GM12878 (cell line): ENCODE data around the gene ADAP1. TPM values are rescaled to one million over a fixed set of nuclear protein-coding genes. Genes with fewer than 3 reads are reported as not detected.

Experiments
- ATAC-seq: fragments of 200-7000 bp; cut with Tn5 transposase; 3 replicates; pipeline ENCODE4 v1.9.1; 2020; ENCODE audit warnings: mild to moderate bottlenecking, moderate library complexity
- BruUV-seq: library from RNA; stranded (reverse); fragments of 400-500 nt; replicated peaks from 2 replicates; lab custom pipeline; 2021; lab: Mats Ljungman, UMichigan
- CTCF ChIA-PET: fragments of 300-600 bp; sonication (Branson Sonifier 250); formaldehyde crosslinking; extraction: SDS; loops from one replicate; lab custom pipeline; 2021; ENCODE audit warnings: inconsistent platforms; lab: Yijun Ruan, JAX
- POLR2A ChIA-PET: fragments of 350-600 bp; formaldehyde crosslinking; extraction: SDS; loops from one replicate; lab custom pipeline; 2021; ENCODE audit warnings: inconsistent platforms; lab: Charles Lee
- RAD21 ChIA-PET: fragments of 300-600 bp; sonication (Branson Sonifier 250); formaldehyde crosslinking; loops from one replicate; lab custom pipeline; 2023; ENCODE audit warnings: antibody characterized with exemption; ENCODE audit not compliant: unreplicated experiment; lab: Charles Lee
- SMC1A ChIA-PET: fragments of 300-600 bp; sonication (Branson Sonifier 250); formaldehyde crosslinking; loops from one replicate; lab custom pipeline; 2023; ENCODE audit not compliant: unreplicated experiment, uncharacterized antibody; lab: Charles Lee
- DNase-seq: peaks from one replicate; pipeline ENCODE4 v3.0.0-alpha.2; 2011; ENCODE audit warnings: low read depth, low spot score
- FAIRE-seq: peaks from 3 replicates; lab custom pipeline; 2011; peaks lifted over from hg19 to GRCh38; lab: Jason Lieb, UNC
- H2AFZ ChIP-seq: 2 replicates; pipeline ENCODE4 v1.6.0; 2011; ENCODE audit warnings: low read depth, low read length, control low read depth; ENCODE audit not compliant: control insufficient read depth
- H3K27ac ChIP-seq: 2 replicates; pipeline ENCODE4 v1.5.1; 2011; ENCODE audit warnings: control low read depth; ENCODE audit not compliant: control insufficient read depth, insufficient read depth
- H3K27me3 ChIP-seq, 2 experiments: replicated peaks in 1 of 2; 2 replicates each; pipeline versions ENCODE4 v1.6.0 to v1.6.1; 2011; ENCODE audit warnings: low read length in 1 of 2; ENCODE audit not compliant: control insufficient read depth in 2 of 2, insufficient read depth in 2 of 2
- H3K36me3 ChIP-seq, 2 experiments: 2 replicates each; pipeline ENCODE4 v1.5.1; 2011; ENCODE audit warnings: low read length in 1 of 2; ENCODE audit not compliant: control insufficient read depth in 2 of 2, insufficient read depth in 2 of 2
- H3K4me1 ChIP-seq: 2 replicates; pipeline ENCODE4 v1.6.1; 2011; ENCODE audit warnings: mild to moderate bottlenecking, low read length, moderate library complexity, mixed read lengths; ENCODE audit not compliant: control insufficient read depth, insufficient read depth
- H3K4me2 ChIP-seq: 2 replicates; pipeline ENCODE4 v1.6.0; 2011; ENCODE audit warnings: control low read depth; ENCODE audit not compliant: control insufficient read depth, insufficient read depth
- H3K4me3 ChIP-seq: fragments of 200-600 bp; sonication (generic); 2 replicates; pipeline ENCODE4 v1.5.1; 2016
- H3K79me2 ChIP-seq: 2 replicates; pipeline ENCODE4 v1.6.0; 2011; ENCODE audit warnings: low read length; ENCODE audit not compliant: control insufficient read depth, insufficient read depth
- H3K9ac ChIP-seq: 2 replicates; pipeline ENCODE4 v1.8.0; 2011; ENCODE audit warnings: low read length, control low read depth, mixed read lengths; ENCODE audit not compliant: control insufficient read depth, insufficient read depth
- H3K9me3 ChIP-seq: replicated peaks from 3 replicates; pipeline ENCODE4 v1.5.1; 2011; ENCODE audit warnings: mild to moderate bottlenecking, low read length; ENCODE audit not compliant: control insufficient read depth, insufficient read depth
- H4K20me1 ChIP-seq: 2 replicates; pipeline ENCODE4 v1.6.0; 2011; ENCODE audit not compliant: control insufficient read depth, insufficient read depth
- CREM ChIP-seq: IDR thresholded peaks from 2 replicates; pipeline ENCODE4 v1.6.1; 2014; ENCODE audit warnings: antibody characterized with exemption, low read depth
- IRF4 ChIP-seq: IDR thresholded peaks from 2 replicates; pipeline ENCODE4 v1.6.1; 2011; ENCODE audit warnings: low read depth, low read length
- MXI1 ChIP-seq: fragments of 150-350 bp; IDR thresholded peaks from 2 replicates; pipeline ENCODE4 v1.6.1; 2011; ENCODE audit warnings: low read depth, mild to moderate bottlenecking, inconsistent platforms, low read length, improper control_type of control experiment
- MYC ChIP-seq: IDR thresholded peaks from 2 replicates; pipeline ENCODE4 v1.6.1; 2011; ENCODE audit warnings: mild to moderate bottlenecking, low read length, moderate library complexity, inconsistent platforms; ENCODE audit not compliant: insufficient read depth, insufficient replicate concordance, insufficient read length, severe bottlenecking
- NR2C1 ChIP-seq: fragments of 450-650 bp; IDR thresholded peaks from 2 replicates; pipeline ENCODE4 v1.6.1; 2017; ENCODE audit warnings: antibody characterized with exemption, mild to moderate bottlenecking, moderate library complexity
- SMARCA5 ChIP-seq: fragments of 450-650 bp; IDR thresholded peaks from 2 replicates; pipeline ENCODE4 v1.6.1; 2017; ENCODE audit warnings: mild to moderate bottlenecking
- SUZ12 ChIP-seq: fragments of 200-600 bp; sonication (generic); IDR thresholded peaks from one replicate; pipeline ENCODE4 v1.6.1; 2018; ENCODE audit warnings: antibody characterized with exemption, mild to moderate bottlenecking; ENCODE audit not compliant: unreplicated experiment
- TCF12 ChIP-seq: IDR thresholded peaks from 2 replicates; pipeline ENCODE4 v1.6.1; 2011; ENCODE audit warnings: low read depth, mild to moderate bottlenecking, low read length
- YY1 ChIP-seq: IDR thresholded peaks from 2 replicates; pipeline ENCODE4 v1.6.1; 2011; ENCODE audit warnings: low read depth, mild to moderate bottlenecking, low read length
- ZBED1 ChIP-seq: IDR thresholded peaks from 2 replicates; pipeline ENCODE4 v1.6.1; 2016; ENCODE audit warnings: borderline replicate concordance
- ZNF207 ChIP-seq: fragments of 450-650 bp; IDR thresholded peaks from 2 replicates; pipeline ENCODE4 v1.6.1; 2014; ENCODE audit warnings: antibody characterized with exemption, mild to moderate bottlenecking, borderline replicate concordance
- WGBS: methylation state at CpG from one replicate; pipeline ENCODE4 v1.1.6; 2016; ENCODE audit warnings: low lambda C conversion rate; ENCODE audit not compliant: insufficient replicate concordance, insufficient coverage; ENCODE audit errors: missing lambda C conversion rate; 5-methylcytosine and 5-hydroxymethylcytosine counted together
- in situ Hi-C: fragments of 300-500 bp; cut with MboI; formaldehyde crosslinking; loops from 9 replicates; pipeline ENCODE4 v1.14.3; 2018; ENCODE audit warnings: mixed read lengths
- intact Hi-C: fragments of 100-400 bp; cut with micrococcal nuclease; formaldehyde crosslinking; loops from one replicate; pipeline ENCODE4 v1.14.2; 2022; ENCODE audit not compliant: unreplicated experiment
- polyA plus RNA-seq, 11 experiments: library from polyadenylated mRNA; depleted of rRNA in 4 of 11; unstranded in 6 of 11; stranded (reverse) in 5 of 11; fragments of >200 nt; fragmentation: Nextera tagmentation in 4 of 11; fragmentation: Illumina TruSeq in 1 of 11; extraction: Ambion mirVana in 4 of 11; extraction: Trizol in 1 of 11; gene quantifications; 1 replicate in 1 of 11; 2 replicates in 10 of 11; pipeline versions ENCODE4 v1.2.1 to v1.2.3, GENCODE V29; 2011 to 2016; ENCODE audit warnings: inconsistent platforms in 2 of 11, missing spikeins in 2 of 11, low read depth in 1 of 11
- total RNA-seq, 4 experiments: library from RNA; depleted of rRNA in 3 of 4; stranded (reverse); fragments of >200 nt in 3 of 4; fragmentation: Illumina TruSeq in 1 of 4; extraction: Trizol in 1 of 4; gene quantifications; 2 replicates each; pipeline versions ENCODE4 v1.2.1 to v1.2.3, GENCODE V29; 2013 to 2021
- TF ChIP-seq, protein P1 (sequence below): fragments of 450-650 bp; IDR thresholded peaks from 2 replicates; pipeline ENCODE4 v1.6.1; 2017; ENCODE audit warnings: mild to moderate bottlenecking, moderate library complexity
- TF ChIP-seq, protein P2 (sequence below): IDR thresholded peaks from 2 replicates; pipeline ENCODE4 v1.6.1; 2011; ENCODE audit warnings: borderline replicate concordance, low read depth, mild to moderate bottlenecking, moderate library complexity, mixed read lengths, low read length; ENCODE audit not compliant: insufficient read depth; ENCODE audit errors: extremely low read length
- TF ChIP-seq, protein P3 (sequence below): IDR thresholded peaks from 2 replicates; pipeline ENCODE4 v1.6.1; 2012; ENCODE audit warnings: low read depth, low read length, improper control_type of control experiment
- TF ChIP-seq, protein P4 (sequence below), 3 experiments: IDR thresholded peaks in 2 of 3; conservative IDR thresholded peaks in 1 of 3; 2 replicates each; pipeline ENCODE4 v1.5.1; 2011; ENCODE audit warnings: low read depth in 3 of 3, low read length in 3 of 3, mild to moderate bottlenecking in 3 of 3, control low read depth in 2 of 3, moderate library complexity in 2 of 3, inconsistent platforms in 1 of 3, mixed read lengths in 1 of 3; ENCODE audit not compliant: control insufficient read depth in 2 of 3, insufficient read depth in 1 of 3; ENCODE audit errors: extremely low read depth in 1 of 3

The ADAP1 gene
- total and polyA plus RNA-seq, 10 of the 15 experiments (the other 5 are each of a cell fraction or from before 2014, with no cell fraction given): 0.22 to 44.2 (median 22.0) TPM; not detected in 1

DNA sequence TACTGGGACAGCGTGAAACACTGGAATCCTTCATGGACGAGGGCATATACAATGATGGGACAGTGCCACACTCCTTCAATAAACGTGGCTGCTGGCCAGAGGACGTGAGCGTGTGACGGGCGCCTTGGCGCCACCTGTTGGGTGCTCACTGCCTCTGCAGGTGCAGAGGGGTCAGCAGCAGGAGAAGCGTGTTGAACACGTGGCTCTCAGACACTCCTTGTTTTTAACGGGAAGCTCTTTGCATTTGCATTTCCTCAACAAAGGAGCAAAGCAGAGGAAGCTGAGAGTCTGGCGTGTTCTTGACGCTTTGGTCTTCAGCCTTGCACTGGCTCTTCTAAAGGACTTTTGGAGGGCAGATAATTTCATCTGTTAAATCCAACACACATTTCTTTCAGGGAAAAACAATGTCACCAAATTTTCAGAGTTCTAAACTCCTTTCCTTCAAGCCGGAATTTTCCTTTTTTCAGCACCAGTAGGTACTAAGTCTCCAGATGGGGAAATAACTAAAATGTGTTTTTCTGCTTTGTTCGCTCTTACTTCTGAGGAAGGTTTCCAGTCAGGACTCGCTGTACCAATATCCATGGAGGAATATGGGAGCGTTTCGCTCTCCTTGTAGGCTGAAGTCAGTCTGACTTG lies 81.0 kb downstream of the ADAP1 start:
- in situ Hi-C loops: loop anchor here (5.0 kb wide), 2 partner anchors 86 to 556 kb away; no protein-coding TSS in a partner anchor
- CTCF ChIA-PET: interaction anchor here (0.6 to 3.4 kb wide), 33 partner anchors 8 to 556 kb away, joined by 3 to 79 read pairs (median 4); partner anchors contain the start of gene SUN1
- no peak for TF ChIP-seq SUZ12
- TF ChIP-seq SMARCA5: no peak
- 0 out of 2 replicates have a peak, but pooled peaks have one; percentile 60 for TF ChIP-seq IRF4
- TF ChIP-seq, protein P1, sequence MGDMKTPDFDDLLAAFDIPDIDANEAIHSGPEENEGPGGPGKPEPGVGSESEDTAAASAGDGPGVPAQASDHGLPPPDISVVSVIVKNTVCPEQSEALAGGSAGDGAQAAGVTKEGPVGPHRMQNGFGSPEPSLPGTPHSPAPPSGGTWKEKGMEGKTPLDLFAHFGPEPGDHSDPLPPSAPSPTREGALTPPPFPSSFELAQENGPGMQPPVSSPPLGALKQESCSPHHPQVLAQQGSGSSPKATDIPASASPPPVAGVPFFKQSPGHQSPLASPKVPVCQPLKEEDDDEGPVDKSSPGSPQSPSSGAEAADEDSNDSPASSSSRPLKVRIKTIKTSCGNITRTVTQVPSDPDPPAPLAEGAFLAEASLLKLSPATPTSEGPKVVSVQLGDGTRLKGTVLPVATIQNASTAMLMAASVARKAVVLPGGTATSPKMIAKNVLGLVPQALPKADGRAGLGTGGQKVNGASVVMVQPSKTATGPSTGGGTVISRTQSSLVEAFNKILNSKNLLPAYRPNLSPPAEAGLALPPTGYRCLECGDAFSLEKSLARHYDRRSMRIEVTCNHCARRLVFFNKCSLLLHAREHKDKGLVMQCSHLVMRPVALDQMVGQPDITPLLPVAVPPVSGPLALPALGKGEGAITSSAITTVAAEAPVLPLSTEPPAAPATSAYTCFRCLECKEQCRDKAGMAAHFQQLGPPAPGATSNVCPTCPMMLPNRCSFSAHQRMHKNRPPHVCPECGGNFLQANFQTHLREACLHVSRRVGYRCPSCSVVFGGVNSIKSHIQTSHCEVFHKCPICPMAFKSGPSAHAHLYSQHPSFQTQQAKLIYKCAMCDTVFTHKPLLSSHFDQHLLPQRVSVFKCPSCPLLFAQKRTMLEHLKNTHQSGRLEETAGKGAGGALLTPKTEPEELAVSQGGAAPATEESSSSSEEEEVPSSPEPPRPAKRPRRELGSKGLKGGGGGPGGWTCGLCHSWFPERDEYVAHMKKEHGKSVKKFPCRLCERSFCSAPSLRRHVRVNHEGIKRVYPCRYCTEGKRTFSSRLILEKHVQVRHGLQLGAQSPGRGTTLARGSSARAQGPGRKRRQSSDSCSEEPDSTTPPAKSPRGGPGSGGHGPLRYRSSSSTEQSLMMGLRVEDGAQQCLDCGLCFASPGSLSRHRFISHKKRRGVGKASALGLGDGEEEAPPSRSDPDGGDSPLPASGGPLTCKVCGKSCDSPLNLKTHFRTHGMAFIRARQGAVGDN: peak; percentile 49; the same call in 1 of the 2 replicates
- TF ChIP-seq, protein P2, sequence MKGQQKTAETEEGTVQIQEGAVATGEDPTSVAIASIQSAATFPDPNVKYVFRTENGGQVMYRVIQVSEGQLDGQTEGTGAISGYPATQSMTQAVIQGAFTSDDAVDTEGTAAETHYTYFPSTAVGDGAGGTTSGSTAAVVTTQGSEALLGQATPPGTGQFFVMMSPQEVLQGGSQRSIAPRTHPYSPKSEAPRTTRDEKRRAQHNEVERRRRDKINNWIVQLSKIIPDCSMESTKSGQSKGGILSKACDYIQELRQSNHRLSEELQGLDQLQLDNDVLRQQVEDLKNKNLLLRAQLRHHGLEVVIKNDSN: peak; percentile 38
- TF ChIP-seq, protein P3, sequence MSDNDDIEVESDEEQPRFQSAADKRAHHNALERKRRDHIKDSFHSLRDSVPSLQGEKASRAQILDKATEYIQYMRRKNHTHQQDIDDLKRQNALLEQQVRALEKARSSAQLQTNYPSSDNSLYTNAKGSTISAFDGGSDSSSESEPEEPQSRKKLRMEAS: peak; percentile 94
- peak; percentile 69 for TF ChIP-seq MYC
- TF ChIP-seq MXI1: peak; percentile 89
- no peak for TF ChIP-seq NR2C1
- TF ChIP-seq TCF12: peak; percentile 77
- TF ChIP-seq CREM: peak; percentile 46; the same call in 1 of the 2 replicates
- TF ChIP-seq ZNF207: peak; percentile 83; the same call in 1 of the 2 replicates
- TF ChIP-seq ZBED1: no peak
- TF ChIP-seq, protein P4, sequence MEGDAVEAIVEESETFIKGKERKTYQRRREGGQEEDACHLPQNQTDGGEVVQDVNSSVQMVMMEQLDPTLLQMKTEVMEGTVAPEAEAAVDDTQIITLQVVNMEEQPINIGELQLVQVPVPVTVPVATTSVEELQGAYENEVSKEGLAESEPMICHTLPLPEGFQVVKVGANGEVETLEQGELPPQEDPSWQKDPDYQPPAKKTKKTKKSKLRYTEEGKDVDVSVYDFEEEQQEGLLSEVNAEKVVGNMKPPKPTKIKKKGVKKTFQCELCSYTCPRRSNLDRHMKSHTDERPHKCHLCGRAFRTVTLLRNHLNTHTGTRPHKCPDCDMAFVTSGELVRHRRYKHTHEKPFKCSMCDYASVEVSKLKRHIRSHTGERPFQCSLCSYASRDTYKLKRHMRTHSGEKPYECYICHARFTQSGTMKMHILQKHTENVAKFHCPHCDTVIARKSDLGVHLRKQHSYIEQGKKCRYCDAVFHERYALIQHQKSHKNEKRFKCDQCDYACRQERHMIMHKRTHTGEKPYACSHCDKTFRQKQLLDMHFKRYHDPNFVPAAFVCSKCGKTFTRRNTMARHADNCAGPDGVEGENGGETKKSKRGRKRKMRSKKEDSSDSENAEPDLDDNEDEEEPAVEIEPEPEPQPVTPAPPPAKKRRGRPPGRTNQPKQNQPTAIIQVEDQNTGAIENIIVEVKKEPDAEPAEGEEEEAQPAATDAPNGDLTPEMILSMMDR (IDR thresholded peaks at IDR 0.05 in 2 of 3, conservative IDR thresholded peaks at IDR 0.05 in 1 of 3; ENCODE audit: control insufficient read depth in 2 of 3, extremely low read depth in 1 of 3, insufficient read depth in 1 of 3, low read depth in 3 of 3, low read length in 3 of 3): peak; percentile 97 to 99 (median 99); a peak in 5 of 6 replicates
- TF ChIP-seq YY1: peak; percentile 70

More for the DNA sequence above, 81.0 kb downstream of the ADAP1 start:
- DNase-seq (peak; percentile 48), FAIRE-seq (peak; percentile 96), ATAC-seq (peak; percentile 59)
- Histone ChIP-seq H3K4me2 (no peak overlapping the region), H3K9ac (no peak overlapping the region), H3K27ac (no peak overlapping the region), H3K27me3 (no peaks in the 10 kb centered on the region), H2AFZ (no peak overlapping the region), H3K9me3 (no peaks in the 10 kb centered on the region), H3K4me3 (no peak overlapping the region), H3K4me1 (no peaks in the 10 kb centered on the region; the same call in 1 of the 2 replicates), H3K36me3 (peaks cover 3 to 14% of the 10 kb centered on the region in 2 experiments; a peak in 3 of 4 replicates), H4K20me1 (no peaks in the 10 kb centered on the region), H3K79me2 (peaks cover 15% of the 10 kb centered on the region)
- TSS peak; percentile 57 for BruUV-seq
- RAD21 ChIA-PET: interaction anchor here (0.6 to 1.5 kb wide), 11 partner anchors 10 to 552 kb away, joined by 3 to 11 read pairs (median 3); partner anchors contain the start of gene COX19
- WGBS: 28% methylated on average over 18 of the region's 18 CpGs
- intact Hi-C loops: loop anchor here (1.0 to 10.0 kb wide), 5 partner anchors 56 to 551 kb away; no protein-coding TSS in a partner anchor
- SMC1A ChIA-PET: interaction anchor here (0.9 to 2.5 kb wide), 9 partner anchors 31 to 555 kb away, joined by 3 to 18 read pairs (median 5); partner anchors contain the start of gene SUN1
- POLR2A ChIA-PET: interaction anchor here (0.6 kb wide), 1 partner anchor 116 kb away, joined by 3 read pairs; no protein-coding TSS in a partner anchor
